Esophagus squamous epithelium (tissue), 4 donors: ENCODE data around the gene UGT1A8.

Experiments
- CTCF ChIP-seq, 6 experiments: fragments of 450-650 bp in 4 of 6; fragments of 200-600 bp in 2 of 6; sonication (generic) in 2 of 6; IDR thresholded peaks; one replicate each; pipeline ENCODE4 v1.5.1; 2016 to 2019; ENCODE audit warnings: antibody characterized with exemption in 6 of 6, mild to moderate bottlenecking in 4 of 6, moderate library complexity in 4 of 6
- POLR2A ChIP-seq, 4 donors: fragments of 450-650 bp; IDR thresholded peaks; one replicate each; pipeline ENCODE4 v1.6.1; 2017; ENCODE audit warnings: antibody characterized with exemption in 4 of 4, mild to moderate bottlenecking in 4 of 4, moderate library complexity in 3 of 4

- TF ChIP-seq CTCF (IDR thresholded peaks at IDR 0.05) (no peak), POLR2A (IDR thresholded peaks at IDR 0.05) (no peak)
These were observed 55.5 kb downstream of the UGT1A8 start for GRCh38 chr2:233672886-233673285.
